Measurements from ENCODE around the gene SLC1A7.

SLC1A7 gene

DNA sequence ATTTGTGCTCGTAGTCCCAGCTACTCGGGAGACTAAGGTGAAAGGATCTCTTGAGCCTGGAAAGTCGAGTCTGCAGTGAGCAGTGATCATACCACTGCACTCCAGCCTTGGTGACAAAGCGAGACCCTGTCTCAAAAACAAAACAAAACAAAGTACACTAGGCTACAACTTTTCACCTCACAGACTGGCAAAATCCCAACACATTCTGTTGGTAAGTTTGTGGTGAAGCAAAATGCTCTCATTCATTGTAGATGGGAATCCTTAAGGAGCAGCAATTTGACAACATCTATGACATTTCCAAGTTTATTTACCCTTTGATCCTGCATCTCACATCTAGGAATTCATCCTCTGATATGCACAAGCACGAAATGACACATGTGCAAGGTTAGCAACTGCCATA, 20.2 kb upstream of the SLC1A7 start:
- TF ChIP-seq, protein P1, sequence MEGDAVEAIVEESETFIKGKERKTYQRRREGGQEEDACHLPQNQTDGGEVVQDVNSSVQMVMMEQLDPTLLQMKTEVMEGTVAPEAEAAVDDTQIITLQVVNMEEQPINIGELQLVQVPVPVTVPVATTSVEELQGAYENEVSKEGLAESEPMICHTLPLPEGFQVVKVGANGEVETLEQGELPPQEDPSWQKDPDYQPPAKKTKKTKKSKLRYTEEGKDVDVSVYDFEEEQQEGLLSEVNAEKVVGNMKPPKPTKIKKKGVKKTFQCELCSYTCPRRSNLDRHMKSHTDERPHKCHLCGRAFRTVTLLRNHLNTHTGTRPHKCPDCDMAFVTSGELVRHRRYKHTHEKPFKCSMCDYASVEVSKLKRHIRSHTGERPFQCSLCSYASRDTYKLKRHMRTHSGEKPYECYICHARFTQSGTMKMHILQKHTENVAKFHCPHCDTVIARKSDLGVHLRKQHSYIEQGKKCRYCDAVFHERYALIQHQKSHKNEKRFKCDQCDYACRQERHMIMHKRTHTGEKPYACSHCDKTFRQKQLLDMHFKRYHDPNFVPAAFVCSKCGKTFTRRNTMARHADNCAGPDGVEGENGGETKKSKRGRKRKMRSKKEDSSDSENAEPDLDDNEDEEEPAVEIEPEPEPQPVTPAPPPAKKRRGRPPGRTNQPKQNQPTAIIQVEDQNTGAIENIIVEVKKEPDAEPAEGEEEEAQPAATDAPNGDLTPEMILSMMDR (IDR thresholded peaks at IDR 0.05; ENCODE audit: control extremely low read depth, extremely low read depth, low read depth, missing control alignments) = no peak
- CTCF ChIA-PET = no interaction called here
- DNase-seq (ENCODE audit: extremely low spot score) = no peak
- POLR2A ChIA-PET = no interaction called here

DNA sequence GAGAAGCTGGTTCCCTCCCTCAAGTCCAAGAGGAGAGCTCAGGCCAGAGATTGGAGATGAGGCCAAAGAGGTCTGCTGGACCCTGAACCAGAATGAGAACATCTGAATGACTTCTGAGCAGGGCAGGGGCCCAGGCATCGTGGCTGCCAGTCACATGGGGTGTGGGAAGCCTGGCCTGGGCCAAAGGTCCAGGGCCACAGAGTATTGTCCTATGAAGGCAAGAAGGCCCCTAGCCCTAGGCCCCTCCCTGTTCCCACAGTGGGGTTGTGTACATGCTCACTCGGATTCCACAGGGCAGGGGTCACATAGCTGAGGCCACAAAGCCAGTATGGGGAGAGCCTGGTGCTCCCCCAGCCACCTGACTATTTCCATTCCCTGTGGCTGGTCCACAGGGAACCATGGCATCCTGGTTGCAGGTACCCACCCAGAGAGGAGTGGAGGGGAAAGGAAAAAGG, 18.5 kb upstream of the SLC1A7 start:
- no peak for DNase-seq (ENCODE audit: extremely low spot score)
- CTCF ChIA-PET = interaction anchor here (1.0 to 1.3 kb wide), 2 partner anchors 22 to 25 kb away, joined by 3 read pairs; no protein-coding TSS in a partner anchor
- TF ChIP-seq, protein P1 (IDR thresholded peaks at IDR 0.05; ENCODE audit: control extremely low read depth, extremely low read depth, low read depth, missing control alignments) = no peak
- POLR2A ChIA-PET = no interaction called here

DNA sequence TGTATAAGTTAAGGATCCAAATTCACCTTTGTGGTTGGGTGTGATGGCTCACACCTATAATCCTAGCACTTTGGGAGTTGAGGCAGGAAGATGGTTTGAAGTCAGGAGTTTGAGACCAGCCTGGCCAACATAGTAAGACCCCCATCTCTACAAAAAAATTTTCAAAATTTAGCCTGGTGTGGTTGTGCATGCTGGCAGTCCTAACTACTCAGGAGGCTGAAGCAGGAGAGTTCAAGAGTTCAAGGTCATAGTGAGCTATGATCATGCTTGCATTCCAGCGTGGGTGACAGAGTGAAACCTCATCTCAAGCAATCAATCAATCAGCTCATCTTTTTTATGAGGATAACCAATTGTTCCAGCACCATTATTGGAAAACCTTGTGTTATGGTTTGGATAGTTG, 16.5 kb upstream of the SLC1A7 start:
- ChIA-PET POLR2A (no interaction called here), CTCF (interaction anchor here (0.9 kb wide), 1 partner anchor 23 kb away, joined by 4 read pairs; no protein-coding TSS in a partner anchor)
- DNase-seq (ENCODE audit: extremely low spot score) = no peak
- TF ChIP-seq, protein P1 (IDR thresholded peaks at IDR 0.05; ENCODE audit: control extremely low read depth, extremely low read depth, low read depth, missing control alignments) = no peak

DNA sequence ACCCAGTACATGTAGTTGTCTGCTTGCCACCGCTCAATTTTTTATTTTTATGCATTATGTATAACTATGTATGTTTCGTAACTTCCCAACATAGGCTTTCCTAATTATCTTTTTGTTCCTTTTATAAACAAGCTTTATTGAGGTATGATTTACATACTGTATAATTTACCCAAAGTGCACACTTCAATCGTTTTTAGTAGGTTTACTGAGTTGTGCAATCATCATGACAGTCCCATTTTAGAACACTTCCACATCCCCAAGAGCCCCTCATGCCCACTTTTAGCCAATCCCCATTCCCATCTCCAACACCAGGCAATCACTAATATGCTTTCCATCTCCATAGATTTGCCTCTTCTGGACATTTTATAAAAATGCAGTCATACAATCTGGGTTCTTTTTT, 14.3 kb upstream of the SLC1A7 start:
- ChIA-PET CTCF (no interaction called here), POLR2A (no interaction called here)
- no peak for DNase-seq (ENCODE audit: extremely low spot score)
- TF ChIP-seq, protein P1 (IDR thresholded peaks at IDR 0.05; ENCODE audit: control extremely low read depth, extremely low read depth, low read depth, missing control alignments) = no peak

DNA sequence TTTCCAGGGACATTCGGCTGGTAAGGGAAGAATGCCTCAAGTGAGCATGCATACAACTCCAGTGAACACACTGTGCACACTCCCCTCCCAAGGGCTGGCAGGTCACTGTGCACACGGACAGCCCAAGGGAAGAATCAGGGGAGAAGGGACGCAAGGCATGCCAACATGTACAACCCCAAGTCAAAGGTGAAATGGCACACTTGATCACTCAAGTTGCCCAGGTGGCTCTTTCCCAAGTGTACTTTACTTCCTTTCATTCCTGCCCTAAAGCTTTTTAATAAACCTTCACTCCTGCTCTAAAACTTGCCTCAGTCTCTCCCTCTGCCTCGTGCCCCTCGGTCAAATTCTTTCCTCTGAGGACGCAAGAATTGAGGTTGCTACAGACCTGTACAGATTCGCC, 13.5 kb upstream of the SLC1A7 start:
- POLR2A ChIA-PET = no interaction called here
- CTCF ChIA-PET = interaction anchor here (1.4 kb wide), 1 partner anchor 26 kb away, joined by 4 read pairs; no protein-coding TSS in a partner anchor
- TF ChIP-seq, protein P1 (IDR thresholded peaks at IDR 0.05; ENCODE audit: control extremely low read depth, extremely low read depth, low read depth, missing control alignments) = no peak
- no peak for DNase-seq (ENCODE audit: extremely low spot score)

- TF ChIP-seq, protein P1 (IDR thresholded peaks at IDR 0.05; ENCODE audit: control extremely low read depth, extremely low read depth, low read depth, missing control alignments) = no peak
- POLR2A ChIA-PET = no interaction called here
- CTCF ChIA-PET = interaction anchor here (1.4 kb wide), 1 partner anchor 27 kb away, joined by 4 read pairs; no protein-coding TSS in a partner anchor
- DNase-seq (ENCODE audit: extremely low spot score) = no peak
Observed at GRCh38 chr1:53155534-53155933, 13.1 kb upstream of the SLC1A7 start.
